Aorta (tissue), 5 donors: Measurements from ENCODE around the gene ZDHHC7. TPM values are rescaled to one million over a fixed set of nuclear protein-coding genes. Genes with fewer than 3 reads are reported as not detected.
A peak's percentile ranks its signal among the peaks of the same experiment; 100 is the strongest.

Experiments used
- ATAC-seq: fragments of 200-7000 bp; cut with Tn5 transposase; one replicate; pipeline ENCODE4 v1.9.1; 2022; ENCODE audit warnings: moderate library complexity; ENCODE audit not compliant: low FRiP score
- DNase-seq, 2 donors: peaks; one replicate each; pipeline ENCODE4 v3.0.0-alpha.2; 2020
- H3K27ac ChIP-seq, 2 donors: one replicate each; pipeline ENCODE4 v1.5.1; 2013; ENCODE audit warnings: low read length in 2 of 2, mild to moderate bottlenecking in 2 of 2, moderate library complexity in 2 of 2, control low read depth in 1 of 2, inconsistent platforms in 1 of 2, low read depth in 1 of 2
- H3K27me3 ChIP-seq, 2 donors: one replicate each; pipeline ENCODE4 v1.6.1; 2013; ENCODE audit warnings: control low read depth in 1 of 2, low read length in 1 of 2, mild to moderate bottlenecking in 1 of 2, moderate library complexity in 1 of 2; ENCODE audit not compliant: insufficient read depth in 2 of 2, control insufficient read depth in 1 of 2
- H3K36me3 ChIP-seq, 2 donors: one replicate each; pipeline ENCODE4 v1.6.1; 2013; ENCODE audit warnings: control low read depth in 1 of 2, low read length in 1 of 2, mild to moderate bottlenecking in 1 of 2; ENCODE audit not compliant: insufficient read depth in 2 of 2, control insufficient read depth in 1 of 2
- H3K4me1 ChIP-seq, 2 donors: one replicate each; pipeline ENCODE4 v1.6.1; 2013; ENCODE audit warnings: low read length in 2 of 2, control low read depth in 1 of 2, mild to moderate bottlenecking in 1 of 2, moderate library complexity in 1 of 2; ENCODE audit not compliant: insufficient read depth in 2 of 2, control insufficient read depth in 1 of 2
- H3K4me3 ChIP-seq, 2 donors: one replicate each; pipeline ENCODE4 v1.5.1; 2013; ENCODE audit warnings: low read length in 2 of 2, control low read depth in 1 of 2, mild to moderate bottlenecking in 1 of 2
- H3K9me3 ChIP-seq: one replicate; pipeline ENCODE4 v1.6.1; 2013; ENCODE audit warnings: mild to moderate bottlenecking, low read length; ENCODE audit not compliant: control insufficient read depth
- WGBS, 2 donors: extraction: QIAGEN DNeasy Blood & Tissue Kit; methylation state at CpG; one replicate each; pipeline ENCODE4 v1.1.7; 2013; 5-methylcytosine and 5-hydroxymethylcytosine counted together
- intact Hi-C, 2 donors: fragments of 100-400 bp; cut with DNase I; formaldehyde crosslinking; loops; one replicate each; pipeline versions ENCODE4 v1.14.2 to v1.15.0; 2022
- polyA plus RNA-seq, 2 donors: library from polyadenylated mRNA; stranded (reverse); fragments of 200-250 nt; gene quantifications; one replicate each; pipeline ENCODE4 v1.2.3, GENCODE V29; 2013
- total RNA-seq, 2 donors: library from RNA; stranded (reverse); fragmentation: NEBNext Ultra II Directional; extraction: Animal tissue kit (Norgen Biotek cat#: 25700); gene quantifications; one replicate each; pipeline ENCODE4 v1.2.1, GENCODE V29; 2021
- donor health status: healthy with polysubstance abuse.
- donor health status: Bipolar disorder and iron deficiency.
- donor health status: DM: no; HTN: no; CAD: no.
- donor health status: DM: no; HTN: no; CAD: no.
- donor health status: DM: yes; HTN: yes; CAD: no.

ZDHHC7 gene
- total and polyA plus RNA-seq, 4 donors, result 11.4 to 57.0 (median 36.1) TPM

DNA sequence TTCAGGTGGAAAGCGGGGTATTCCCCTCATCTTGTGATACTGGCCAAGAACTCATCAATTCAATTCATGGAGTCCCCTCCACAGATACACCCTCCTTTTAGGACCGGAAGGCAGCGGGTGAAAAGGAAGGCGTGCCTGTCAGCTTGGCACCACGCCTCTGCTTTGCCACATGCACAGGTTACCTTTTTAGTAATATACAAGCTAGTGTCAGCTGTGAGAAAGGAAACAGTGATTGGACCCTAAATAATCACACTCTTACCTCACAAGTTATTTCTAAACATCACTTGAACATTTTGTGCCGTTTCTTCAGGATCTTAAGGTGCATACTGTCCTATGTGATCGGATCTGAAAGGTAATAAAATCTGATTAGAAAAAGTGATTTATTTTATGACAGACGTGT, 15.7 kb downstream of the ZDHHC7 start:
- H3K27me3 ChIP-seq, result no peaks in the 10 kb centered on the region
- peak overlapping the region in 1 of 2 donors; percentile 56 for H3K27ac ChIP-seq
- 94 to 95% methylated on average over 8 of the region's 8 CpGs for WGBS, 2 donors
- no peaks in the 10 kb centered on the region for H3K9me3 ChIP-seq
- no peak overlapping the region for H3K4me3 ChIP-seq
- no peaks in the 10 kb centered on the region for H3K36me3 ChIP-seq
- peaks cover 1 to 7% of the 10 kb centered on the region in 2 donors for H3K4me1 ChIP-seq
- ATAC-seq (no peak), DNase-seq (peak in 1 of 2 donors; percentile 15)
- intact Hi-C loops, result no loop called here

DNA sequence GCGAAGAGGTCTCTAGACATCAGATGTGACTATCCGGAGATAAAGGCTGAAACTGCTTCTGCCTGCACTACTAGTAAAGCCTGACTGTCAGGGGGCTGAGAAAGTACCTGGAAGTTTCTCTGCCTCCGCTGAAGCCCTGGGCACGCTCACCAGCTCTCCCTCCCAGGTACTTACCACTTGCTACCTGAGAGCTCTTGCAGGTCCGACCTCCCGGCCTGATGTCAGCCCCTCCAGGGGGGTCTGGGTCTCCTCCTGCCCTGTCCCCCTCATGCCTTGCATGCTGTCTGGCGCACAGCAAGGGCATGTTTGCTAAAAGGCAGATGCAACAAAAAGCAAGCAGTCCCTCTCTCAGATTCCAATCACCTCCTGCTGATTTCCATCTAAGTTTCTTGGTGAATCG, 17.4 kb downstream of the ZDHHC7 start:
- DNase-seq, result peak; percentile 46 to 64
- no peaks in the 10 kb centered on the region for H3K27me3 ChIP-seq
- intact Hi-C loops, result no loop called here
- peaks cover 0 to 6% of the 10 kb centered on the region in 2 donors for H3K36me3 ChIP-seq
- no peak overlapping the region for H3K4me3 ChIP-seq
- no peaks in the 10 kb centered on the region for H3K9me3 ChIP-seq
- no peak for ATAC-seq
- WGBS, 2 donors, result 92 to 97% methylated on average over 8 of the region's 8 CpGs
- H3K27ac ChIP-seq, result peak overlapping the region; percentile 19 to 93
- peaks cover 1 to 7% of the 10 kb centered on the region in 2 donors for H3K4me1 ChIP-seq

DNA sequence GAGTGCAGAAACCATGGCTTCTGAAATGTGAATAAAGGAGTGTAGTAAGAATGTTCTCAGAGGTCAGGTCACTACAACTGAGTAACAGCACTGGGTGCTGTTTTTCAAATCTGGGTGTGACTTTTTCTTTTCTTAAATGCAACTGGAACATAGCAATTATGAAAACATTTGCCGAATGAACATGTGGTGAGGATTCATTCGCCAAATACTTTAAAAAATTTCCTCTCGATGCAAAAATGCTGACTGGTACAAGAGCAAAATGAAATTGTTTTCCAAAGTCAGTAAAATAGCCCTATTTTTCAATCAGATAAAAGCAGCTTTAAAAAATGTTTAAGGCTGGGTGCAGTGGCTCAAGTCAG, 18.6 kb downstream of the ZDHHC7 start:
- Histone ChIP-seq H3K27ac (no peak overlapping the region), H3K4me1 (peaks cover 1 to 7% of the 10 kb centered on the region in 2 donors), H3K27me3 (no peaks in the 10 kb centered on the region), H3K4me3 (no peak overlapping the region), H3K36me3 (peaks cover 0 to 8% of the 10 kb centered on the region in 2 donors), H3K9me3 (no peaks in the 10 kb centered on the region)
- DNase-seq, result no peak
- WGBS, 2 donors, result 48 to 53% methylated on average over 3 of the region's 3 CpGs
- intact Hi-C loops, result no loop called here
- no peak for ATAC-seq

DNA sequence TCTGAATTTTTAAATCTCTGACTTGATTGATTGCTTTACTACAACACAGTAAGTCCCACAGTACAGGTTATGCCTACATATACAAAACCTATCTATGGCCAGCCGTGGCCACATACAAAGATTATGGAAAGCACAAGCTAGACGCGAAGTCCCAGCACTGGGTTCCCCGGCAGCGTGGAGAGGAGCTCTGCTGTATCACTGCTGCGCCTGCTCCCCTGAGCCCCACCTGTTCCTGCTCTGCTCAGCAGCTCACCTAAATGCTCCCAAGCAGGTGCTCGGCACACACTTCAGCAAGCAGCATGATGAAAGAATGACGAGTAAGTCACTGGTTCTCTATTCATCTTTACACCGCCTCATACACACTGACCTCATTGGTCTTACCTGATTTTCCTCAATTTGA, 20.6 kb downstream of the ZDHHC7 start:
- DNase-seq (peak; percentile 3 to 44), ATAC-seq (no peak)
- Histone ChIP-seq H3K36me3 (peaks cover 0 to 8% of the 10 kb centered on the region in 2 donors), H3K27ac (no peak overlapping the region), H3K27me3 (no peaks in the 10 kb centered on the region), H3K9me3 (no peaks in the 10 kb centered on the region), H3K4me3 (no peak overlapping the region), H3K4me1 (peaks cover 1 to 7% of the 10 kb centered on the region in 2 donors)
- intact Hi-C loops, result no loop called here
- 93 to 94% methylated on average over 9 of the region's 9 CpGs for WGBS, 2 donors

DNA sequence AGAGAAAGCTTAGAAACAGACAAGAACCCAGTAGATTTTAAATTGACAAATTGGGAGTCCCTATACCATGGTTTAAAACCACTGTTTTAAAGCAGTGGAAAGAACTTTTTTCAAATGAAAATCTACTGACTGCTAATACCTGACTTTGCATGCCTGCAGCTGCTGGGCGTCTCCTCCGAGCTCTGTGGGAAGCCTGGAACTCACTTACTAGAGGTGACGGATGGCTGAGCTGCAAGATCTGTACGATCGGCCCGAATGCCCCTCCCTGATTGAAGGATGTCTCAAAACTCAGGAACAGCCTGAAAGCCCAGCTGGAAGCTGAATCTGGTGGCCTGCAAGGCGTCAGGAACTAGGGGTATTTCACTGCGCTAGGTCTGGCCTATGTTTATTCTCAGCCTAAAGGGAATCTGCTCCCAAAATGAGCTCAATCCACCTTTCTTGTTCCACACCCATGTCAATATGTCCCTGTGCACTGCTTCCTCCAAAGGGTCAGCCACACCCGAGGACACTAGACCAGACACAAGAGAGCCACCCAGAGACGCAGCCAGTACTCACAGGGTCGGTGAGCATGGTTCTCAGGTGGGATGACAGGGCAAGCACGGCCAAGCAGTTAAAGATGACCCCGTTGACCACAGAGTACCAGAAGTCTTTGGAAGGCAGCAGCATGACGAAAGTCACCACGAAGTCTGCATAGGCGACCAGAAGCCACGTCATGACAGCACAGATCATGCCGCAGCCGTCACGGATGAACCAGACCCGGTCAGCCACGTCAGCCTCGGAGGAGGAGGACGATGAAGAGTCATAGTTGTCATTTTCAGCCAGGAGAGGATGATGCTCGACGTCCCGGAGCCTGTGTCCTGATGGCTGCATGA, 21.4 kb downstream of the ZDHHC7 start:
- ATAC-seq, result no peak
- no peak overlapping the region for H3K27ac ChIP-seq
- H3K4me3 ChIP-seq, result no peak overlapping the region
- intact Hi-C loops, result no loop called here
- 87% methylated on average over 27 of the region's 27 CpGs for WGBS, 2 donors
- H3K27me3 ChIP-seq, result no peaks in the 10 kb centered on the region
- DNase-seq, result peak; percentile 24 to 55
- H3K4me1 ChIP-seq, result peaks cover 1 to 7% of the 10 kb centered on the region in 2 donors
- H3K36me3 ChIP-seq, result peaks cover 0 to 8% of the 10 kb centered on the region in 2 donors
- H3K9me3 ChIP-seq, result no peaks in the 10 kb centered on the region

DNA sequence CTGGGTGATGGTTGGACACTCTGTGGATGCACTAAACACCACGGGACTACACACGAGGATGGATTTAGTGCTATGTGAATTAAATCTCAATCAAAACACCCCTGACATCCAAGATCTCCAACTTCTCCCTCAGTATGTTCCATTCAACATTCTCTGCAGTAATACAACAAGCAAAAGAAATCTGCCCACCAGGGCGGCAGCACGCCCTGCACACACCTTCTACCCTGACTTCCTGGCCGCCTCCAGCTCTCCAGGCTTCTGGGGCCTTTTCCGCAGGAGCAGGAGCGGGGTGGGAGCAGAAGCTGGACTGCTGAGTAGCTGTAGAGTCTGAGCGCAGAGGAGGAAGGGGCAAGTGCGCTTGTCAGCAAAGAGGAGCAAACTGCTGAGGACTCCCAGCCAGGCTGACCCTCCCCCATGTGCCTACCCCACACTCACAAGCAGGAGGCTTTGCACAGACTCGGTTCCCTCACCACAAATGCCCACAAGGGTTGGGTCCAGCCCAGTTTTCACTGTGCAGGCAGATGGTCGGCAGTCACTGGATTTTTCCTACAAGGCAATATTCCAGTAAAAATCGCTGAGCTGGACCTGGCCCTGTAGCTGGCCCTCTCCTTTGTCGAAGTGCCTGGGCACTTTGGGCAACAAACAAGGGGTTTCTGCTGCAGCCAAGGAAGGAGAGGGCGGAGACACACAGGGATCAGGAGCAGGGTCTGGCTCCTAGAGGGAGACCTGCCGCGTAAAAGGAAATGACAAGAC, 22.8 kb downstream of the ZDHHC7 start:
- H3K4me1 ChIP-seq, result no peaks in the 10 kb centered on the region
- 85 to 86% methylated on average over 16 of the region's 16 CpGs for WGBS, 2 donors
- ATAC-seq (no peak), DNase-seq (no peak)
- H3K36me3 ChIP-seq, result peaks cover 0 to 8% of the 10 kb centered on the region in 2 donors
- no peak overlapping the region for H3K27ac ChIP-seq
- no peaks in the 10 kb centered on the region for H3K27me3 ChIP-seq
- intact Hi-C loops, result no loop called here
- H3K4me3 ChIP-seq, result no peak overlapping the region
- H3K9me3 ChIP-seq, result no peaks in the 10 kb centered on the region

DNA sequence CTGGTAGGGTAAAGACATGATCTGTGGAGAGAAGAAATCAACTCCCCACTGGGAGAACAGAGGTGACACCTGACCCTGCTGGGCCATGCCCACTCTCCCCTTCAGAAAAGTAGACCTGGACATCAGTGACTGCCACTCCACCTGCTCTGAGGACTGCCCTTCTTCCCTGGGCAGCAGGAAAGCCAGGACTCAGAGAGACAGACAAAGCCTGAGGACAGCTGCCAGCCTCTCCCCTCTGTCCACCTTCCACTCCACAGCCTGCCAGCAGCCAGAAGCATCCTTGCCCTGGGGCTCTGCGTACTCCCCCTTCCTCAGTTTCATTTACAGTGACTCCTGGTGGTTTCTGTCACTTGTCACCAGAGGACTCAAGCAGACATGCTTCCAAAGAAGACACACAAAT, 24.5 kb downstream of the ZDHHC7 start:
- DNase-seq, result no peak
- Histone ChIP-seq H3K27ac (no peak overlapping the region), H3K36me3 (peaks cover 0 to 8% of the 10 kb centered on the region in 2 donors), H3K4me1 (no peaks in the 10 kb centered on the region), H3K9me3 (no peaks in the 10 kb centered on the region), H3K27me3 (no peaks in the 10 kb centered on the region), H3K4me3 (no peak overlapping the region)
- intact Hi-C loops, result no loop called here
- WGBS, 2 donors, result 93 to 100% methylated on average over 1 of the region's 1 CpG
- no peak for ATAC-seq

DNA sequence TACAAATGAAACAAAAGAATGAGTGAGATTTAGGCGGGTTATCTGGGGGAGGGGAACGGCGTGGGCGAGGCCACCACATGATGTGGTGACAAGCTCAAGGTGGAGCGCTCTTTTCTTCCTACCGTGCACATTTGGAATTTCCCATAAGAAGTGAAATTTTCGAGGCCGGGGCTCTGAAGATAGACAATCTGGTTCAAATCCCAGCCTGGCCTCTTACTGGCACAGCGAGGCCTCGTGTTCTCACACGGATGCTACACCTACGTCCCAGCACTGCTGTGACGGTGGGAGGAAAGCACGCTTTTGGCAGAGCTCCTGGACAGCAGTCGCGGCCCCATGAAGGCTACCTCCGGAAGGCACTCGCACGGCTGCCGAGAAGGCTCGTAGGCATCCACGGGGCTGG, 25.2 kb downstream of the ZDHHC7 start:
- Histone ChIP-seq H3K4me1 (no peaks in the 10 kb centered on the region), H3K27ac (no peak overlapping the region), H3K27me3 (no peaks in the 10 kb centered on the region), H3K36me3 (peaks cover 0 to 11% of the 10 kb centered on the region in 2 donors), H3K9me3 (no peaks in the 10 kb centered on the region), H3K4me3 (no peak overlapping the region)
- DNase-seq (no peak), ATAC-seq (no peak)
- 93% methylated on average over 21 to 22 of the region's 22 CpGs for WGBS, 2 donors
- intact Hi-C loops, result no loop called here
